K562 (cell line): ENCODE results near the gene TRNAU1AP. TPM values are rescaled to one million over a fixed set of nuclear protein-coding genes. Genes with fewer than 3 reads are reported as not detected.
A peak's percentile ranks its signal among the peaks of the same experiment; 100 is the strongest.

Source experiments
- CEBPG ChIP-seq, 3 experiments: fragments of 200-800 bp in 1 of 3; sonication (Bioruptor generic) in 1 of 3; sonication (generic) in 1 of 3; formaldehyde crosslinking in 1 of 3; IDR thresholded peaks in 2 of 3; conservative IDR thresholded peaks in 1 of 3; 2 replicates each; pipeline versions ENCODE4 v1.6.1 to v1.8.0; 2016 to 2022; ENCODE audit warnings: missing compliant biosample characterization in 2 of 3, missing genetic modification characterization in 2 of 3, mild to moderate bottlenecking in 1 of 3, missing genetic modification reagents in 1 of 3
- FOXP1 ChIP-seq: sonication (generic); formaldehyde crosslinking; IDR thresholded peaks from 2 replicates; pipeline ENCODE4 v1.8.0; 2022; ENCODE audit warnings: mild to moderate bottlenecking, missing genetic modification reagents
- JUND ChIP-seq, 2 experiments: IDR thresholded peaks; 2 replicates in 1 of 2; 3 replicates in 1 of 2; pipeline ENCODE4 v1.6.1; 2011; ENCODE audit warnings: borderline replicate concordance in 2 of 2, low read depth in 2 of 2, low read length in 2 of 2, improper control_type of control experiment in 1 of 2, missing biosample characterization in 1 of 2, missing genetic modification characterization in 1 of 2, missing genetic modification reagents in 1 of 2
- MEF2D ChIP-seq: conservative IDR thresholded peaks from 2 replicates; pipeline ENCODE4 v1.6.1; 2016; ENCODE audit warnings: low read depth, missing genetic modification characterization, missing compliant biosample characterization
- SMARCA5 ChIP-seq: fragments of 450-650 bp; IDR thresholded peaks from 2 replicates; pipeline ENCODE4 v1.6.1; 2016
- STAG1 ChIP-seq: sonication (generic); formaldehyde crosslinking; IDR thresholded peaks from 2 replicates; pipeline ENCODE4 v1.5.0; 2020; ENCODE audit warnings: missing genetic modification reagents, borderline replicate concordance
- TEAD4 ChIP-seq, 2 experiments: sonication (generic) in 1 of 2; formaldehyde crosslinking in 1 of 2; IDR thresholded peaks; 2 replicates each; pipeline versions ENCODE4 v1.6.1 to v1.8.0; 2012 to 2022; ENCODE audit warnings: borderline replicate concordance in 1 of 2, inconsistent platforms in 1 of 2, low read length in 1 of 2, mild to moderate bottlenecking in 1 of 2, missing genetic modification reagents in 1 of 2
- ZBTB17 ChIP-seq: fragments of 450-650 bp; formaldehyde crosslinking; IDR thresholded peaks from 2 replicates; pipeline ENCODE4 v1.4.0; 2020; ENCODE audit warnings: mild to moderate bottlenecking
- ZNF274 ChIP-seq: IDR thresholded peaks from 2 replicates; pipeline ENCODE4 v1.6.1; 2011; ENCODE audit warnings: low read depth, mild to moderate bottlenecking, low read length, moderate library complexity, borderline replicate concordance
- ZNF324 ChIP-seq: fragments of 250-450 bp; sonication (Bioruptor Pico); IDR thresholded peaks from 2 replicates; pipeline ENCODE4 v1.4.0; 2020; ENCODE audit warnings: mild to moderate bottlenecking
- polyA plus RNA-seq, 8 experiments: library from polyadenylated mRNA; depleted of rRNA in 4 of 8; stranded (reverse) in 5 of 8; unstranded in 3 of 8; fragments of >200 nt; fragmentation: Nextera tagmentation in 2 of 8; fragmentation: Illumina TruSeq in 1 of 8; extraction: Ambion mirVana in 2 of 8; extraction: Trizol in 1 of 8; gene quantifications; 2 replicates each; pipeline versions ENCODE4 v1.2.1 to v1.2.3, GENCODE V29; 2011 to 2014; ENCODE audit warnings: inconsistent platforms in 1 of 8, missing spikeins in 1 of 8
- total RNA-seq, 7 experiments: library from RNA; depleted of rRNA in 6 of 7; stranded (reverse); fragments of >200 nt in 6 of 7; fragmentation: Illumina TruSeq in 2 of 7; extraction: Trizol in 2 of 7; gene quantifications; 2 replicates each; pipeline versions ENCODE4 v1.2.1 to v1.2.3, GENCODE V29; 2011 to 2021; ENCODE audit warnings: low replicate concordance in 1 of 7
- TF ChIP-seq, protein P1 (sequence below): fragments of 450-650 bp; IDR thresholded peaks from 2 replicates; pipeline ENCODE4 v1.7.0; 2016; ENCODE audit warnings: borderline replicate concordance
- TF ChIP-seq, protein P2 (sequence below): sonication (generic); formaldehyde crosslinking; IDR thresholded peaks from 2 replicates; pipeline ENCODE4 v1.8.0; 2022; ENCODE audit warnings: mild to moderate bottlenecking, low read depth, missing genetic modification reagents

Gene TRNAU1AP
- total and polyA plus RNA-seq, 9 of the 15 experiments (the other 6 are each of a cell fraction or from before 2014, with no cell fraction given): 34.9 to 110 (median 46.3) TPM

DNA sequence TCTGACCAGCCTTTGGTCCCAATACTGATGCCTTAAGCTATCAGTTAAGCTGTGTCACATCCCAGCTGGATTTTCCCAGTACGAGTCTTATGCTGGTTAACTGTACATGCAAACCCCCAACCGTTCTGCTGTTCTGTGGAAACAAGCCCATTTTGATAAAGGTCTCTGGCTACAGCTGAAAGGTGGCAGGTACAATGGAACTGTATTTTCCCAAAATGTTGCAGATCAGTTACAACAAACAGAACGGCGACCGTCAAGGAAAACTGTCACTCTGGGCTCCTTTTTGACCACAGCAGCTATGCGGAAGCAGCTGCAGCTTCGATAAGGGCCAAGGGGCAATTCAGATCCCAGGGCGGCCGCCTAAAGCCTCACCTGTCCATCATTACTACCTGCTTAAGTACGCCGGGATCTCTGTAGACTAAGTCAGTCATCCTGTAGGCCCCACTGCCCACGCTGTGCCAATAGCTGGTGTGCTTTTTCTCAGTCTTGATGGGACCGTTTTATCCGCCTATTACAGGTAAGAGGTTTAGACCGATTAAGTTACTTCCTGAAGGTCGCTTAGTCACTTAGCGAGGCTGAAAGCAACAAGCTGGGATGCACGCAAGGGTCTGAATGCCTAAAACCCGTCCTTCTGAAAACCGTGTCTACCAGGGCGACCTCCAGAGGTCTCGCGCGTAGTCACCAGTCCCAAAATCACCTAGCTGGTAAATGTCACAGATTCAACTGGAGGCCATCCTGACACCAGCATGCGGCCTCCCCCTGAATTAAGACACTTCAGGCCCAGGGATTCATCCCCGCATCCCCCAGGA lies 28.0 kb downstream of the TRNAU1AP start (continued):
- TF ChIP-seq JUND (IDR thresholded peaks at IDR 0.05; ENCODE audit: borderline replicate concordance, low read depth, low read length): peak; percentile 21; the same call in 1 of the 2 replicates
- no peak for TF ChIP-seq JUND (tag; IDR thresholded peaks at IDR 0.05; ENCODE audit: borderline replicate concordance, low read depth, low read length)
- peak; percentile 69 for TF ChIP-seq TEAD4 (IDR thresholded peaks at IDR 0.05; ENCODE audit: low read length)
- no peak for TF ChIP-seq TEAD4 (CRISPR knock-in tag; IDR thresholded peaks at IDR 0.05; ENCODE audit: borderline replicate concordance)
- 0 out of 2 replicates have a peak, but pooled peaks have one; percentile 36 for TF ChIP-seq FOXP1 (CRISPR knock-in tag)
- TF ChIP-seq MEF2D: no peak
- 0 out of 2 replicates have a peak, but pooled peaks have one; percentile 49 for TF ChIP-seq CEBPG (CRISPR knock-in tag; IDR thresholded peaks at IDR 0.05)
- TF ChIP-seq CEBPG (tag; conservative IDR thresholded peaks at IDR 0.05 in 1 of 2, IDR thresholded peaks at IDR 0.05 in 1 of 2): no peak
- TF ChIP-seq STAG1 (CRISPR knock-in tag): peak; percentile 20; the same call in 1 of the 2 replicates
- TF ChIP-seq SMARCA5: 0 out of 2 replicates have a peak, but pooled peaks have one; percentile 13
- TF ChIP-seq, protein P1, sequence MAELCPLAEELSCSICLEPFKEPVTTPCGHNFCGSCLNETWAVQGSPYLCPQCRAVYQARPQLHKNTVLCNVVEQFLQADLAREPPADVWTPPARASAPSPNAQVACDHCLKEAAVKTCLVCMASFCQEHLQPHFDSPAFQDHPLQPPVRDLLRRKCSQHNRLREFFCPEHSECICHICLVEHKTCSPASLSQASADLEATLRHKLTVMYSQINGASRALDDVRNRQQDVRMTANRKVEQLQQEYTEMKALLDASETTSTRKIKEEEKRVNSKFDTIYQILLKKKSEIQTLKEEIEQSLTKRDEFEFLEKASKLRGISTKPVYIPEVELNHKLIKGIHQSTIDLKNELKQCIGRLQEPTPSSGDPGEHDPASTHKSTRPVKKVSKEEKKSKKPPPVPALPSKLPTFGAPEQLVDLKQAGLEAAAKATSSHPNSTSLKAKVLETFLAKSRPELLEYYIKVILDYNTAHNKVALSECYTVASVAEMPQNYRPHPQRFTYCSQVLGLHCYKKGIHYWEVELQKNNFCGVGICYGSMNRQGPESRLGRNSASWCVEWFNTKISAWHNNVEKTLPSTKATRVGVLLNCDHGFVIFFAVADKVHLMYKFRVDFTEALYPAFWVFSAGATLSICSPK: 0 out of 2 replicates have a peak, but pooled peaks have one; percentile 39
- TF ChIP-seq ZNF324 (CRISPR knock-in tag): peak; percentile 48; the same call in 1 of the 2 replicates
- TF ChIP-seq, protein P2, sequence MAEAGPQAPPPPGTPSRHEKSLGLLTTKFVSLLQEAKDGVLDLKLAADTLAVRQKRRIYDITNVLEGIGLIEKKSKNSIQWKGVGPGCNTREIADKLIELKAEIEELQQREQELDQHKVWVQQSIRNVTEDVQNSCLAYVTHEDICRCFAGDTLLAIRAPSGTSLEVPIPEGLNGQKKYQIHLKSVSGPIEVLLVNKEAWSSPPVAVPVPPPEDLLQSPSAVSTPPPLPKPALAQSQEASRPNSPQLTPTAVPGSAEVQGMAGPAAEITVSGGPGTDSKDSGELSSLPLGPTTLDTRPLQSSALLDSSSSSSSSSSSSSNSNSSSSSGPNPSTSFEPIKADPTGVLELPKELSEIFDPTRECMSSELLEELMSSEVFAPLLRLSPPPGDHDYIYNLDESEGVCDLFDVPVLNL: 0 out of 2 replicates have a peak, but pooled peaks have one; percentile 11
- 0 out of 2 replicates have a peak, but pooled peaks have one; percentile 11 for TF ChIP-seq ZNF274
- TF ChIP-seq ZBTB17 (CRISPR knock-in tag): 0 out of 2 replicates have a peak, but pooled peaks have one; percentile 30
